Endothelial cell of umbilical vein (primary cell): ENCODE data around the gene GSDME.

Experiments used
- EZH2 ChIP-seq: IDR thresholded peaks from 2 replicates; pipeline ENCODE4 v1.6.1; 2012; ENCODE audit warnings: borderline replicate concordance, low read depth, mild to moderate bottlenecking, moderate library complexity, low read length, inconsistent platforms; ENCODE audit not compliant: severe bottlenecking
- FOS ChIP-seq: IDR thresholded peaks from 2 replicates; pipeline ENCODE4 v1.6.1; 2011; ENCODE audit warnings: mild to moderate bottlenecking, low read length, moderate library complexity, borderline replicate concordance; ENCODE audit not compliant: insufficient read depth
- POLR2A ChIP-seq: IDR thresholded peaks from 2 replicates; pipeline ENCODE4 v1.6.1; 2012; ENCODE audit warnings: low read depth, mild to moderate bottlenecking, control low read depth, low read length
- POLR2AphosphoS5 ChIP-seq: IDR thresholded peaks from 2 replicates; pipeline ENCODE4 v1.6.1; 2012; ENCODE audit warnings: low read depth, mild to moderate bottlenecking, control low read depth, low read length, moderate library complexity; ENCODE audit not compliant: insufficient read depth
- TF ChIP-seq, protein P1 (sequence below), 2 donors: IDR thresholded peaks; 1 replicate in 1 of 2; 2 replicates in 1 of 2; pipeline ENCODE4 v1.5.1; 2011; ENCODE audit warnings: low read length in 2 of 2, mild to moderate bottlenecking in 2 of 2, moderate library complexity in 2 of 2, control low read depth in 1 of 2, inconsistent platforms in 1 of 2, low read depth in 1 of 2; ENCODE audit not compliant: insufficient read depth in 1 of 2; ENCODE audit errors: extremely low read depth in 1 of 2

DNA sequence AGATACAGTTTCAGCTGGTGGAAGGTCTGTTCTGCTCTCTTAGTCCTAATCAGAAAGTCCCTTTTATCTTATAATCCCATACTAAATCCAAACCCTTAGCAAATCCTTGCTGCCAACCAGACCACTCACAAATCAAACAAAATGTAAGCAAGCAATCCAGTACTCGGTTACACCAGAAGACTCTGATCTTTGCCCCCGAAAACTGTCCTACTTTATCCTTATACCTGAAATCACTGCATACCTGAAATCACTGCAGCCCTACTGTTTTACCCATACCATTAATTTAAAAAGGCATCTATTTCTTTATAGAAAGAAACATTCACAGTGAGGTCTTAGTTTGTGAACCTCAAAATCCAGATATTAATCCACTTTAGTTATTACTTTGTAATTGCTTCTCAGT, 64.7 kb downstream of the GSDME start:
- TF ChIP-seq POLR2A (no peak), EZH2 (no peak), POLR2AphosphoS5 (no peak), FOS (no peak)
- TF ChIP-seq, protein P1, sequence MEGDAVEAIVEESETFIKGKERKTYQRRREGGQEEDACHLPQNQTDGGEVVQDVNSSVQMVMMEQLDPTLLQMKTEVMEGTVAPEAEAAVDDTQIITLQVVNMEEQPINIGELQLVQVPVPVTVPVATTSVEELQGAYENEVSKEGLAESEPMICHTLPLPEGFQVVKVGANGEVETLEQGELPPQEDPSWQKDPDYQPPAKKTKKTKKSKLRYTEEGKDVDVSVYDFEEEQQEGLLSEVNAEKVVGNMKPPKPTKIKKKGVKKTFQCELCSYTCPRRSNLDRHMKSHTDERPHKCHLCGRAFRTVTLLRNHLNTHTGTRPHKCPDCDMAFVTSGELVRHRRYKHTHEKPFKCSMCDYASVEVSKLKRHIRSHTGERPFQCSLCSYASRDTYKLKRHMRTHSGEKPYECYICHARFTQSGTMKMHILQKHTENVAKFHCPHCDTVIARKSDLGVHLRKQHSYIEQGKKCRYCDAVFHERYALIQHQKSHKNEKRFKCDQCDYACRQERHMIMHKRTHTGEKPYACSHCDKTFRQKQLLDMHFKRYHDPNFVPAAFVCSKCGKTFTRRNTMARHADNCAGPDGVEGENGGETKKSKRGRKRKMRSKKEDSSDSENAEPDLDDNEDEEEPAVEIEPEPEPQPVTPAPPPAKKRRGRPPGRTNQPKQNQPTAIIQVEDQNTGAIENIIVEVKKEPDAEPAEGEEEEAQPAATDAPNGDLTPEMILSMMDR (IDR thresholded peaks at IDR 0.05; ENCODE audit: extremely low read depth in 1 of 2, insufficient read depth in 1 of 2, low read depth in 1 of 2, low read length in 2 of 2), result no peak
